Activated CD4-positive, alpha-beta T cell treated with anti-CD3 and anti-CD28 coated beads for 4 hours (primary cell): Measurements from ENCODE around the gene FCHO2.

ENCODE experiments used
- DNase-seq, 2 donors: peaks; one replicate each; pipeline ENCODE4 v3.0.0-alpha.2; 2020

The FCHO2 gene

DNA sequence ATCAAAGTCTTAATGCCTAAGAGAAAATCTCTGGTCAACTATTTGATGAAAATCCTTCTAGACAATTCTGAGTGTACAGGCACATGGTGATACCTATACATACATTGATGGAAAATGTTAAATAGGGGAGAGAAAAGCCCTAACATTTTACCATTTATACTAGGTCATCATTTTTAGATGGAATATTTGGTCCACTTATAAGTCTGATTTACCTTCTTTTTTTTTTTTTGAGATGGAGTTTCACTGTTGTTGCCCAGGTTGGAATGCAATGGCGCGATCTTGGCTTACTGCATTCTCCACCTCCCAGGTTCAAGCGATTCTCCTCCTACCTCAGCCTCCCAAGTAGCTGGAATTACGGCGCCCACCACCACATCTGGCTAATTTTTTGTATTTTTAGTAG lies 81.7 kb downstream of the FCHO2 start:
- DNase-seq = no peak

- no peak for DNase-seq
These were observed 83.2 kb downstream of the FCHO2 start for GRCh38 chr5:73039082-73039481.

- DNase-seq = no peak
These were observed 87.2 kb downstream of the FCHO2 start for GRCh38 chr5:73042993-73043392.

DNA sequence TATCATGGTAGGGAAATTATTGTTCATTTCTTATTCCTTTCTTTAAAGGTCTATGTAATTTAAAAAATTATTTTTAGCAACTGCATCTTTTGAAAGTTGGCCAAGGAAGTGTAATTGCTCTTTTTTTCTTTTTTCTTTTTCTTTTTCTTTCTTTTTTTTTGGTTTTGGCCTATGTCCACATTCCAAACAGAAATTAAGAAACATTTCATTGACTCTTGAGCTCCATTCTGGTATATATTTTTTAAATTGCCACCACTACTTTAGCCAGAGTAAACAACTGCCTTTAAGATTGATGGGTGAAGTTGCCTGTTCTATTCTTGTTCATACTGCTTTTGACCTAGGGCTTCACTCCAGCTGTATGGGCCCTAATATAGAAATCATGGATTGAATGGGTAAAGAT lies 88.7 kb downstream of the FCHO2 start:
- no peak for DNase-seq

DNA sequence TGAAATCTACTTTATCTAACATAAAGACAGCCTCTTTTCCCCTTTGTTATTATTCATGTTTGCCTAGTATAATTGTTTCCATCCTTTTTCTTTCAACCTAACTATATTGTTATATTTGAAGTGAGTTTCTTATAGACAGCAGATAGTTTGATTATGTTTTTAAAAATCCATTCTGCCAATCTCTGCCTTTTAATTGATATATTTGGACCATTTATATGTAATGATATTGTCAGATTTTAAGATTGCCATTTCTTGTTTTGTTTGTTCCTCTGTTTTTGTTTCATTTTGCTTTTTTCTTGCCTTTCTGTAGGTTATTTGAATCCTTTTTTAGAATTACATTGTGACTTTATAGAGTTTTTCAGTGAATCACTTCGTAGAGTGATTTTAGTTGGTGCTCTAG lies 89.8 kb downstream of the FCHO2 start:
- no peak for DNase-seq

DNA sequence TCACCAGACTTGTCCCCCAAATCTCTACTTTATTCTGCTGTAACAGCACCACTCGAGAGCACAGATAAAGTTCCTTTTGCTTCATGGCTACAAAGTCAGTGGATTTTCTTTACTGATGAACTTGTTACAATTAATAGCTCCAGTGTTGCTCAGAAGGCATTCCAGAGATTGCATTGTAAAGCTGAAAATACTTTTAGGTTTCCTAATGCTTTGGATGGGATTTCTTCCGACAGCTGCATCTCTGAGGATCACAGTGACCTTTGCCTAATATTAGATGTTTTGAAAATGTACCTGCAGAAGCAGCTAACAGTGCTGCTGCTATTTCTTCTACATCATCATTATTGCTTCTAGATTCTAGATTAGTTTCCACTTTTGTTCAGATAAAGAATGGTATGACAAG lies 105.8 kb downstream of the FCHO2 start:
- DNase-seq = no peak

GRCh38 chr5:73066466-73066865 lies 110.6 kb downstream of the FCHO2 start:
- no peak for DNase-seq

DNA sequence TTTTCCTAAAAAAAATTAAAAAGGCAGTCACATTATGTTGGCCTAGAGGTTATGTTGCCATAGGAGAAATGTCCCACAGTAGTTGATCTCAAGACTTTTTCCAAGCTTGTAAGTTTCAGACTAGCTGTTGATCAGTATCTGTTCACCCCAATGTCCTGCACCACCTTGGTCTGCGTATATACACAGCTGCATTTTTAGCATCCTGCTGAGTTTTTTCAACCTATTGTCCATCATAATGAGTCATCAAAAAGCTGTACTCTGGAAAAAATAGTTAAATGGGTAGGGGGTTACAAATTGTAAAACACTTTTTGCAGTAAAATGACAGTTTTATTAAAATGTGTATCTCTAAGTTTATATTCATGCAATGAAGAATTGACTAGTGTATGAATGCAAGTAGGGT lies 111.4 kb downstream of the FCHO2 start:
- no peak for DNase-seq

- no peak for DNase-seq
These were observed 125.3 kb downstream of the FCHO2 start for GRCh38 chr5:73081093-73081492.

- no peak for DNase-seq
These were observed 132.2 kb downstream of the FCHO2 start for GRCh38 chr5:73088026-73088425.

GRCh38 chr5:73093943-73094342 lies 138.1 kb downstream of the FCHO2 start:
- no peak for DNase-seq

DNA sequence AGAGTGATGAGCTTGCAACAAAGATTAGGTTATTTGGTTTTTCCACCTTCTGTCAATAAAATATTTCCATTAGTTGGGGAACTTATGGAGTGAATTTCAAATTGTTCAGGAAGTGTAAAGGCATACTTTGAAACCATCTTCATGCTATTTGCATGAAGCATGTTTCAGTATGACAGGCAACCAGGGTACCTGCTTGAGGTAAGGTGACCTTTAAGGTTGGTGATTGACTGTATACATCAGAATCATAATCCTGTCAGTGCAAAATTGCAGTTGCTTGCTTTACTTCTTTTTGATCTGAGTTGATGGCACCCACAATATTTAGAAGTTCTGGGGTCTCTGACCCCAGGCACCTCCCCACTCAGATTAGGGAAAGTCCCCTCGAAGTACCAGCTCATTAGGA lies 138.6 kb downstream of the FCHO2 start:
- no peak for DNase-seq

DNA sequence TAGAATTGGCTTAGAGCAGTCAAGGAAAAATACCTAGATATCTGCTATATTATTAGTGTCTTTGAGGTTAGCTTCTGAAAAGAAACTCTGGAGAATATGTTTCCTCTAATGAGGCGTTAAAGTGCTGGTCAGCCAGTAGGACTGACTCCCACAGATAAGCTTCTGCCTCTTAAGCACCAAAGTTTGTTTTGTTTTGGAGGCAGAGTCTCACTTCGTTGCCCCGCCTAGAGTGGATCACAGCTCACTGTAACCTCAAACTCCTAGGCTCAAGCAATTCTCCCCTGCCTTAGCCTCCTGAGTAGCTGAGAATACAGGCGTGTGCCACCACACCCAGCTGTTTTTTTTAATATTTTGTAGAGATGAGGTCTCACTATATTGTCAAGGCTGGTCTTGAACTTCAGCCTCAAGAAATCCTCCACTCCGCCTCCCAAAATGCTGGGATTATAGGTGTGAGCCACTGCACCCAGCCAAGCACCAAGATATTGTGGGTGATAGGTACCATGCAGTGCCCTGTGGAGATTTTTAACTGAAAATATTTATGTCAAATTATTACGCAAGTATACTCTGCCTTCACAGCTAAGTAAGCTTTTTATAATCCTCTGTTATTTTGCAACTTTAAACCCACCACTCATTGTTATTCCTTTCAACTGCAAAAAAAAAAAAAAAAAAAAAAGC lies 139.9 kb downstream of the FCHO2 start:
- DNase-seq = no peak

GRCh38 chr5:73096239-73096575 lies 140.4 kb downstream of the FCHO2 start:
- no peak for DNase-seq

DNA sequence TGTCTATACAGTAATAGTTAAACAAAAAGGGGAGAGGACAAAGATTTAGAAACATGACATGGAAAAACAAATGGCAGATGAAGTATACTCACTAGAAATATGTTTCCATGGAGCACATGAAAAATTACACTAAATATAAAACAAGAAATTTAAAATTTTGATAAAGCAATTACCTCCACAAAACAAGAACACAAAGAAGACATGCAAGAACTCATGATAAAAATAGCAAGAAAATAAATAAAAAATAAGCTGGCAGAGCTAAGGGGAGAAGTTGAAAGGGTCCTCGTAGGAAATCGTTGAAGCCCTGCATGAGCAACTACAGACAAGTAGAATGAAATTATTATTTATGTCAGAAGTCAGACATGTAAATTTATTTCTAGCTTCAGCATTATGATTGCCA lies 141.9 kb downstream of the FCHO2 start:
- DNase-seq = no peak

GRCh38 chr5:73100109-73100508 lies 144.3 kb downstream of the FCHO2 start:
- DNase-seq = no peak

GRCh38 chr5:73103870-73104299 lies 148.0 kb downstream of the FCHO2 start:
- no peak for DNase-seq

GRCh38 chr5:73104326-73104725 lies 148.5 kb downstream of the FCHO2 start:
- no peak for DNase-seq

DNA sequence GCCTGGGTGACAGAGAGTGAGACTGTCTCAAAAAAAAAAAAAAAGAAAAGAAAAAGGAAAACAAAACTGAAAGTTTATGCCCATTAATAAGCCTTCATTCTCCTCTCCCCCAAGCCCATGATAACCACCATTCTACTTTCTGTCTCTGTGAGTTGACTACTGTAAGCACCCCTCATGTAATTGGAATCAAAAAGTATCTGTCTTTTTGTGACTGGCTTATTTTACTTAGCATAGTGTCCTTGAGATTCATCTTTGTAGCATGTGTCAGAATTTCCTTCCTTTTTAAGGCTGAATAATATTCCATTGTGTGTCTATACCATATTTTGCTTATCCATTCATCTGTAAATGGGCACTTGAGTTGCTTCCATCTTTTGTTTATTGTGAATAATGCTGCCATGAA lies 150.5 kb downstream of the FCHO2 start:
- DNase-seq = no peak

- no peak for DNase-seq
These were observed 154.3 kb downstream of the FCHO2 start for GRCh38 chr5:73110190-73110589.

DNA sequence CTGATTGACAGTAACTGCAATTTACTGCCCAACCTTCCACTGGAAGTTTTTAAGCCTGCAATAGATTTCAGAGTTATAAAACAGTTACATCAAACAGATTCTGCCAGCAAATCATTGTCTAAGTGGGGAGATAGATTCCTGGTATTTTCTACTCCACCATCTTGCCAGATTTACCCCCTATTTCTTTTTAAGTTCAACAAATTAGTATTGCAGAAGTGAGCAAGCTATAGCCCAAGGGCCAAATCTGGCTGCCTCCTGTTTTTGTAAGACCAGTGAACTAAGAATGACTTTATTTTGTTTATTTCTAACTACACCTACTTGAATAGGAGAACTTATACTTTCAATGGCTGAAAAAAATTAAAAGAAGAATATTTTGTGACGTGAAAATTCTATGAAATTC lies 155.7 kb downstream of the FCHO2 start:
- DNase-seq = no peak

DNA sequence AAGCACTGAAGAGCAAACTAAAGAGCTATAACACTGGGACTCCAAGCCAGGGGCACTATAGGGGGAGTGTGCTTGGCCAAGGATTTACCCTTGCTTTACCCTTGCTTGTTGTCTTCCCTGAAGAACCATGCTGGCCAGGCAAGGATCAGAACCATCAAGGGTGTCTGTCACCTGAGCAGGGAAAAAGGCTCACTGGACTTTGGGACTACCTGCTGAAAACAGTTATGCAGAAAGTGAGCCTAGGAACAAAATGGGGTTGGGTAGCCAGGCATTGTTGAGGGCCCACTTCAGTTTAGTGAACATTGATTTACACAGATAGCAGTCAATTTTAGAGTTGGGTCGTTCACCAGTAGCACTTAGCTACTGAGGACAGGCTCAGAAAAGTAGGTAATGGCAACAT lies 156.5 kb downstream of the FCHO2 start:
- DNase-seq = no peak

DNA sequence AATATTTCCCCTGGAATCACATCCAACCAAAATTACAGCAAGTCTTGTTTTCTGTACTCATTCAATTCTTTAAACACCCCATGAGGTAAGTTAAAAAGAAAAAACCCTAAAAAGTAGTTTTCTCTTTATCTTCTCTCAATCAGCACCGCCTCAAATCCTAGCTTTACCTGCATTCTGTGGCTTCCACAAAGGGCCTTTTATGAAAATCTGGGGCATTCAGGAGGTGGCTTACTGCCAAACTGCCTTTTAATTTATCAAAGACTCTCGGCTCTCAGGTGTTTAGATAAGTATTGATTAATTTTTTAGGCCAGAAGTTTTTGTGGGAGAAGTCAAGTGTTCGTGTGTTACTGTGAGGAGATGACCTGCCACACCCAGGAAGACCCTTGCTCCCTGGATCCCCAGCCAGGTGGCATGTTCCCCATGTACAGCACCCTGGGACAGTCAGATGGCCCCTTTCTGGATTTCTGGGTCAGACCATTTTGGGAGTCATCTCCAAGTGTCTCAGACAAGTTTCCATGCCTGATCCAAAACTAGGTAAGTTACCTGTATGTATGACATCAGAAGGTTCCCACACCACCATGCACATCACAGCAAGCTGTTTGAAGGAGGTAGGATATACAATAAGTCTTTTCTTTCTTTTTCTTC lies 158.3 kb downstream of the FCHO2 start:
- DNase-seq = no peak

- no peak for DNase-seq
These were observed 159.7 kb downstream of the FCHO2 start for GRCh38 chr5:73115399-73116051.

DNA sequence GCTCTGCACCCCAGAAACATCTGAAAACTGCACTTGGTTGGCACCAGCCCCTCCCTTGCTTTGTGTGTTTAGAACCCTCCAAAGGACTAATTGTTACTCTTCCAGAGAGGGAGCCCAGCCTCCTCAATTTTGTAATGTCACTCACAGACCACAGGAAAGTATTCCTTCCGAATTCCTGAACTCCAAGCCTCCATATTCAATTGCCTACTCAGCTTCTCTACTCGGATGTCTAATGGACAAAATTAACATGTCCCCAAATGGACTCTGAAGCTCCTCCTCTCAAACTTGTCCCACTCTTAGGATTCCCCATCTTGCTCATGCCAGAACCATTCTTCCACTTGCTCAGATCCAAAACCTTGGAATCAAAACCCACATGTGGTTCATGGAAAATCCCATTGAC lies 160.7 kb downstream of the FCHO2 start:
- no peak for DNase-seq
